Progenitor cell of endocrine pancreas (in vitro differentiated cells): ENCODE measurements around the gene SUGCT. TPM values are rescaled to one million over a fixed set of nuclear protein-coding genes. Genes with fewer than 3 reads are reported as not detected.
"Not testable (repeated sequence)": the region's sequence is repeated elsewhere in the genome, so short reads cannot be mapped to it uniquely, and the experiment has no call there.

ENCODE experiments used
- DNase-seq: peaks from one replicate; pipeline ENCODE4 v3.0.0; 2021; ENCODE audit warnings: low spot score; ENCODE audit not compliant: unreplicated experiment
- H3K27ac Mint-ChIP-seq: 2 replicates; pipeline ENCODE4 v1.8.0; 2021; ENCODE audit warnings: mild to moderate bottlenecking, moderate library complexity, mixed read lengths
- H3K27me3 Mint-ChIP-seq: 2 replicates; pipeline ENCODE4 v1.8.0; 2021; ENCODE audit warnings: mixed read lengths
- H3K36me3 Mint-ChIP-seq: 2 replicates; pipeline ENCODE4 v1.8.0; 2022; ENCODE audit warnings: mixed read lengths; ENCODE audit not compliant: insufficient read depth
- H3K4me1 Mint-ChIP-seq: 2 replicates; pipeline ENCODE4 v1.8.0; 2021; ENCODE audit warnings: low read depth, mixed read lengths
- H3K4me3 Mint-ChIP-seq: 2 replicates; pipeline ENCODE4 v1.8.0; 2021; ENCODE audit warnings: low read depth, mild to moderate bottlenecking, moderate library complexity, mixed read lengths
- H3K9me3 Mint-ChIP-seq: 2 replicates; pipeline ENCODE4 v1.8.0; 2021; ENCODE audit warnings: low read depth, mixed read lengths
- CTCF ChIP-seq: fragments of 200-600 bp; sonication (generic); IDR thresholded peaks from one replicate; pipeline ENCODE4 v1.5.0; 2021; ENCODE audit warnings: antibody characterized with exemption, mild to moderate bottlenecking; ENCODE audit not compliant: unreplicated experiment
- total RNA-seq: library from RNA; stranded (reverse); gene quantifications from 2 replicates; pipeline ENCODE4 v1.2.1, GENCODE V29; 2021

Gene SUGCT
- total RNA-seq, 1 donor from 2014 or later: 6.2 TPM

DNA sequence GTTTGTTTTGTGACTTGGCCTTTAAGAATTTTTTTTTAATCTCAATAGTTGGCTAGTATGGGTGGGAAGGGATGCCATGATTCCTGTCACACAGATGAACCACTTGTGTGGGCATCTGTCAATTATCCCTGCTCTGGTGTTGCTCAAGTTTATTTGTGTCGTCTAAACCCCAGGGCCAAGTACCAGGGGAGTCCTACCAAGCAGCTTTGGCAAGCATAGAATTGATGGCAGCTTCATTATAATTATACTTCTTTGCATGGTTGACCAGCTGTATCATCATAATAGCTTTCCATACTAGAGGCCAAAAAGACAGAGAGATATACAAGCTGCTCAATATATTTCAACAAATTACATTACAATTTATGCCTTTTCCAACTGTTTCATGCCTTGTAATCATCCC lies 30.4 kb downstream of the SUGCT start:
- no peaks in the 10 kb centered on the region for H3K36me3 Mint-ChIP-seq
- no peak overlapping the region for H3K27ac Mint-ChIP-seq
- no peak overlapping the region for H3K4me3 Mint-ChIP-seq
- no peak for TF ChIP-seq CTCF
- H3K4me1 Mint-ChIP-seq: no peaks in the 10 kb centered on the region
- DNase-seq: no peak
- H3K27me3 Mint-ChIP-seq: no peaks in the 10 kb centered on the region
- H3K9me3 Mint-ChIP-seq: no peaks in the 10 kb centered on the region

DNA sequence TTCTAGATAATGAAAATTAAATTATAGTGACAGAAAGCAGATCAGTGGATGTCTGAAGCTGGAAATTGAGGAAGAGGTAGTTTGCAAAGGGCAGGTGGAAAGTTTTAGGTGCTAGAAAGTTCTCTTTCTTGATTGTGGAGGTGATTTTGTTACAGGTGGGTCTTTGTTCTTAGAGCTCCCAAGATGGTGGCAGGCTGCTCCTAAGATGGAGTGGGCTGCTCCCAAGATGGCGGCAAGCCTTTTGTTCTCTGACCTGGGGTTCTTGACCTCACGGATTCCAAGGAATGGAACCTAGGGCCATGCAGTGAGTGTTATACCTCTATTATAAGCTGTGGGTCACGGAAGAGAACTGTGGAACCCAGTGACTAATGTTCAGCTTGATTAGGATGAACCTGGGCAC lies 32.5 kb downstream of the SUGCT start:
- Mint-ChIP-seq H3K27ac (no peak overlapping the region), H3K4me1 (no peaks in the 10 kb centered on the region), H3K27me3 (no peaks in the 10 kb centered on the region), H3K36me3 (no peaks in the 10 kb centered on the region), H3K9me3 (no peaks in the 10 kb centered on the region), H3K4me3 (no peak overlapping the region)
- no peak for DNase-seq
- TF ChIP-seq CTCF: no peak

GRCh38 chr7:40168266-40168665 lies 33.5 kb downstream of the SUGCT start:
- not testable (repeated sequence) for DNase-seq, H3K4me3 Mint-ChIP-seq, H3K27me3 Mint-ChIP-seq, H3K9me3 Mint-ChIP-seq, H3K36me3 Mint-ChIP-seq, H3K27ac Mint-ChIP-seq, H3K4me1 Mint-ChIP-seq

DNA sequence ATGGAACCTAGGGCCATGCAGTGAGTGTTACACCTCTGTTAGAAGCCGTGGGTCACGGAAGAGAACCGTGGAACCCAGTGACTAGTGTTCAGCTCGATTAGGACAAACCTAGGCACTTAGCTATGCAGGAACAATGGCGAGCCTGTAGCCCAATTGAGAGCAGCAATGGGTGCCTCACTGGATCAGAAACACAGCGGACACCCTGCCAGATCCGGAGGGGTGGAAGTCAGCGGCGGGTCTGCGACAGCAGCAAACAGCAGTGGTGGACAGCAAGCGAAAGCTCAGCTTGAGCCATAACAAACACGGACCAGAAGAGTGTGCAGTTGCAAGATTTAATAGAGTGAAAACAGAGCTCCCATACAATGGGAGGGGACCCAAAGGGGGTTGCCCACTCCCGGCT lies 38.3 kb downstream of the SUGCT start:
- not testable (repeated sequence) for H3K9me3 Mint-ChIP-seq, H3K27ac Mint-ChIP-seq, H3K4me3 Mint-ChIP-seq, H3K4me1 Mint-ChIP-seq, H3K27me3 Mint-ChIP-seq, H3K36me3 Mint-ChIP-seq, DNase-seq

DNA sequence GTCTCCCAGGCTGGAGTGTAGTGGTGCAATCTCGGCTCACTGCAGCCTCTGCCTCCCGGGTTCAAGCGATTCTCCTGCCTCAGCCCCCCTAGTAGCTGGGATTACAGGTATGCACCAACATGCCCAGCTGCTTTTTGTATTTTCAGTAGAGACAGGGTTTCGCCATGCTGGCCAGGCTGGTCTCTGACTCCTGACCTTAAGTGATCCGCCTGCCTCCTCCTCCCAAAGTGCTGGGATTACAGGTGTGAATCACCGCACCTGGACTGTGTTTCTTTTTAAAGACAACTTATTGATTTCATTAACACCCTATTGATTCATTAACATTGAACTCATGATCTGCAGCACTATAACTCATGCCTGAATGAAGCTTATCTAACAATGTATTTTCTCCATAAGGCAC lies 40.5 kb downstream of the SUGCT start:
- DNase-seq, H3K4me3 Mint-ChIP-seq, H3K9me3 Mint-ChIP-seq, H3K27me3 Mint-ChIP-seq, H3K27ac Mint-ChIP-seq, H3K36me3 Mint-ChIP-seq, H3K4me1 Mint-ChIP-seq: not testable (repeated sequence)

- no peaks in the 10 kb centered on the region for H3K27me3 Mint-ChIP-seq
- H3K27ac Mint-ChIP-seq: no peak overlapping the region
- no peak for DNase-seq
- no peak overlapping the region for H3K4me3 Mint-ChIP-seq
- TF ChIP-seq CTCF: no peak
- H3K36me3 Mint-ChIP-seq: no peaks in the 10 kb centered on the region
- H3K9me3 Mint-ChIP-seq: no peaks in the 10 kb centered on the region
- H3K4me1 Mint-ChIP-seq: peaks cover 6% of the 10 kb centered on the region
These were observed 41.1 kb downstream of the SUGCT start for GRCh38 chr7:40175725-40176510.

DNA sequence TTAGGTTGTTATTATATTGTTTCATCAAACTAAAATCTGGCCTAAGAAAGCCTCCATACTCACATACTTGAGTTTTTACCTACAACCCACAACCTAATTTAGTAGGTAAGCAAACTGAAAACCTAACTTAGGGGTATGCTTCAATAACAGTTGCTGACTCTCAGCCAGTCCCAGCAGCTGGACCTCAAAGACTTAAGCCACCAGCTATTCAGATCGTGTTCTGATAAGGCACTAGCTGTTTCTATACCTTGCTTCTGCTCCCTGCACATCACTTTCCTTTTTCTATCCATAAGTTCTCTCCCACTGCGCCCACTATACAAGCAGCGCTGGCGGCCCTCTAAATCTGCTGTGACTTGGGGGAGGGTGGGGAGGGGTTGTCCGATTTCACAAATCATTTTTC lies 42.3 kb downstream of the SUGCT start:
- Mint-ChIP-seq H3K27ac (no peak overlapping the region), H3K4me1 (peaks cover 6% of the 10 kb centered on the region), H3K4me3 (no peak overlapping the region), H3K9me3 (no peaks in the 10 kb centered on the region), H3K27me3 (no peaks in the 10 kb centered on the region), H3K36me3 (no peaks in the 10 kb centered on the region)
- DNase-seq: no peak
- no peak for TF ChIP-seq CTCF
